Measurements from ENCODE around the gene AP1G2. TPM values are rescaled to one million over a fixed set of nuclear protein-coding genes. Genes with fewer than 3 reads are reported as not detected.

The AP1G2 gene, protein sequence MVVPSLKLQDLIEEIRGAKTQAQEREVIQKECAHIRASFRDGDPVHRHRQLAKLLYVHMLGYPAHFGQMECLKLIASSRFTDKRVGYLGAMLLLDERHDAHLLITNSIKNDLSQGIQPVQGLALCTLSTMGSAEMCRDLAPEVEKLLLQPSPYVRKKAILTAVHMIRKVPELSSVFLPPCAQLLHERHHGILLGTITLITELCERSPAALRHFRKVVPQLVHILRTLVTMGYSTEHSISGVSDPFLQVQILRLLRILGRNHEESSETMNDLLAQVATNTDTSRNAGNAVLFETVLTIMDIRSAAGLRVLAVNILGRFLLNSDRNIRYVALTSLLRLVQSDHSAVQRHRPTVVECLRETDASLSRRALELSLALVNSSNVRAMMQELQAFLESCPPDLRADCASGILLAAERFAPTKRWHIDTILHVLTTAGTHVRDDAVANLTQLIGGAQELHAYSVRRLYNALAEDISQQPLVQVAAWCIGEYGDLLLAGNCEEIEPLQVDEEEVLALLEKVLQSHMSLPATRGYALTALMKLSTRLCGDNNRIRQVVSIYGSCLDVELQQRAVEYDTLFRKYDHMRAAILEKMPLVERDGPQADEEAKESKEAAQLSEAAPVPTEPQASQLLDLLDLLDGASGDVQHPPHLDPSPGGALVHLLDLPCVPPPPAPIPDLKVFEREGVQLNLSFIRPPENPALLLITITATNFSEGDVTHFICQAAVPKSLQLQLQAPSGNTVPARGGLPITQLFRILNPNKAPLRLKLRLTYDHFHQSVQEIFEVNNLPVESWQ
- total RNA-seq: 262 and 268 TPM in 2 replicates
- long read RNA-seq, transcript AP1G2-202 (22 exons, 2,609 nt): major isoform, 12 of 72 reads
- long read RNA-seq, partial matches to known transcripts: 5 of 72 reads
- long read RNA-seq, other reads (novel, unspliced or antisense): 55 of 72 reads

DNA sequence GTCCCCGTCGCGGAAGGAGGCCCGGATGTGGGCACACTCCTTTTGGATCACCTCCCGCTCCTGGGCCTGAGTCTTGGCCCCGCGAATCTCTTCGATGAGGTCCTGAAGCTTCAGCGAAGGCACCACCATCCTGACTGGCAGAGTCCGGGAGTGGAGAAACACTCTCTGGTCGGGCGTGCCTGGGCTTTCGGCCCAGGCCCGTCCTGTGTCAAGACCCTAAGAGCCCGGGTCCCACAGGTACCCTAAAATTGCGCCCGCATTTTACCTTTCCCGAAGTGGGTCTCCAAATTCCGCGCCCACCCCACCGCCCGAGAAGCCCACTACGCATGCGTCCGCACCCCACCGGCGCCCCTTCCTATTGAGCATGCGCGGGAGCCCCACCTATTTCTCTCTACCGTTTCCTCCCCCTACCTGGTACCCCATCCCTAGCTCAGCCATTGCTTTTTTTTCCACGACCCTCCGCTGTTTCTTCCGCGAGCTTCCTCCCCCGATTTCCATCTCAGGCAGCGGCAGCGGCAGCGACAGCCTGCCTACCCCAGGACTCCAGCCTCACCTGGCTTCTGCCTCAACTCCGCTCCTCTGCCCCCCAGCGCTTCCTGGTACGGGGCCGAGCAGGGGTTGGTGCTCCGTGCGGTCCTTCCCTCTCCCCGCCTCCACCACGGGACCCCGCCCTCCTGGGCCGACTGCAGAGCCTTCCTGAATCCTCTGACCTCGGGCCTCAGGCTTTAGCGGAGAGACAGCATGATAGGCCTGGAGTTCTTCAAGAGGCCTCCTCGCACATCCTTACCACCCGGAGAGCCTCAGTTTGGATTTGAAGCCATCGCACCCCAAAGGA, at the start of gene AP1G2:
Gene AP1G2 (minus strand): TSS at position 606 of the 835 bp plus-strand sequence. CDS start 477 bp downstream, at position 129.
- Mint-ChIP-seq H3K36me3 (ENCODE audit: insufficient read depth) (peaks cover 6% of the 10 kb centered on the region), H3K9me3 (ENCODE audit: low read depth) (no peaks in the 10 kb centered on the region), H3K27ac (peak within 1 kb of the TSS; percentile 99), H3K4me3 (ENCODE audit: low read depth) (peak within 1 kb of the TSS; percentile 100), H3K4me1 (ENCODE audit: low read depth) (peaks cover 15% of the 10 kb centered on the region), H3K27me3 (peaks cover 16% of the 10 kb centered on the region)
- DNase-seq (ENCODE audit: low spot score, unreplicated experiment): peak; percentile 75
- TF ChIP-seq, protein P1, sequence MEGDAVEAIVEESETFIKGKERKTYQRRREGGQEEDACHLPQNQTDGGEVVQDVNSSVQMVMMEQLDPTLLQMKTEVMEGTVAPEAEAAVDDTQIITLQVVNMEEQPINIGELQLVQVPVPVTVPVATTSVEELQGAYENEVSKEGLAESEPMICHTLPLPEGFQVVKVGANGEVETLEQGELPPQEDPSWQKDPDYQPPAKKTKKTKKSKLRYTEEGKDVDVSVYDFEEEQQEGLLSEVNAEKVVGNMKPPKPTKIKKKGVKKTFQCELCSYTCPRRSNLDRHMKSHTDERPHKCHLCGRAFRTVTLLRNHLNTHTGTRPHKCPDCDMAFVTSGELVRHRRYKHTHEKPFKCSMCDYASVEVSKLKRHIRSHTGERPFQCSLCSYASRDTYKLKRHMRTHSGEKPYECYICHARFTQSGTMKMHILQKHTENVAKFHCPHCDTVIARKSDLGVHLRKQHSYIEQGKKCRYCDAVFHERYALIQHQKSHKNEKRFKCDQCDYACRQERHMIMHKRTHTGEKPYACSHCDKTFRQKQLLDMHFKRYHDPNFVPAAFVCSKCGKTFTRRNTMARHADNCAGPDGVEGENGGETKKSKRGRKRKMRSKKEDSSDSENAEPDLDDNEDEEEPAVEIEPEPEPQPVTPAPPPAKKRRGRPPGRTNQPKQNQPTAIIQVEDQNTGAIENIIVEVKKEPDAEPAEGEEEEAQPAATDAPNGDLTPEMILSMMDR (IDR thresholded peaks at IDR 0.05; ENCODE audit: unreplicated experiment): no peak

DNA sequence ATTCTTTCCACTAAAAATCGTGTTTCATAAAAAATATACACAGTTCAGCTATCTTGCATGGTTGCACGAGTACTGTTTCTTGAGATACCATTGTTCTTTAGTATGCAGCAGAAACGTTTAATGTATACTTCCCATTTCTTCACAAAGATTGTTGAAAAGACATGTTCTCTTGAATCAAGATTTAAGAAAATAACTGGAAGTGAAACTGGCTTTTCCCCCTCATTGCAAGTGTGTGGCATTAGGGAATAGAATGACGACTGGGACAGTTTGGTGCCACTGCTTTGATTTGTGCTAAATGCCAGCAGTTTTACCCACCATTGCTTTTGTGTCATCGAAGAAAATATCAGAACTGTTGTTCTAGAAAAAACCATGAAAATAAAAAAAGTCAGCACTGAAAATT, 48.3 kb upstream of the AP1G2 start:
- Mint-ChIP-seq H3K27ac (no peak overlapping the region), H3K27me3 (peaks cover 32% of the 10 kb centered on the region), H3K4me1 (ENCODE audit: low read depth) (peaks cover 30% of the 10 kb centered on the region), H3K36me3 (ENCODE audit: insufficient read depth) (no peaks in the 10 kb centered on the region), H3K9me3 (ENCODE audit: low read depth) (no peaks in the 10 kb centered on the region), H3K4me3 (ENCODE audit: low read depth) (no peak overlapping the region)
- DNase-seq (ENCODE audit: low spot score, unreplicated experiment): no peak
- TF ChIP-seq, protein P1 (IDR thresholded peaks at IDR 0.05; ENCODE audit: unreplicated experiment): no peak

DNA sequence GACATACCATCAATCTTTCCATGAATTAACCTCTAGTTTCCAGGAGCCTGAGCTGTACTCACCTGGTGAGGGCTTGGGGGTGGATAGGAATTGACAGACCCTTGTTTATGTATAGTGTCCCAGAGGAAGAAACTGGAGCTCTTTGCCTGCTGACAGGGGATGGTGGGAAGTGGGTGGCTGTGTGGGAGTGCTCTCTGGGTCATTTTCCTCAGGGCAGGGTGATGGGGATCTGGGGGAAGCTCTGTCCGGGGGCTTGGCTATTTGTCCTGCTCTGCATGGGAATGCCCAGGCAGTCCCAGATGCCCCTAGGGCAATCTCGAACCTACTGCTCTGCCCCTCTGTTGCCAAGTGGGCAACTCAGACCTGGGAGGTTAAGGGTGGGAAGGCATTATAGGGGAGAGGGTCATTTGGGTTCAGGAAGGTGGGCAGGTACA, 46.8 kb upstream of the AP1G2 start:
- Mint-ChIP-seq H3K27ac (peak overlapping the region; percentile 82), H3K4me3 (ENCODE audit: low read depth) (no peak overlapping the region), H3K9me3 (ENCODE audit: low read depth) (peaks cover 5% of the 10 kb centered on the region), H3K27me3 (peaks cover 31% of the 10 kb centered on the region), H3K36me3 (ENCODE audit: insufficient read depth) (no peaks in the 10 kb centered on the region), H3K4me1 (ENCODE audit: low read depth) (peaks cover 30% of the 10 kb centered on the region)
- TF ChIP-seq, protein P1 (IDR thresholded peaks at IDR 0.05; ENCODE audit: unreplicated experiment): no peak
- DNase-seq (ENCODE audit: low spot score, unreplicated experiment): no peak

DNA sequence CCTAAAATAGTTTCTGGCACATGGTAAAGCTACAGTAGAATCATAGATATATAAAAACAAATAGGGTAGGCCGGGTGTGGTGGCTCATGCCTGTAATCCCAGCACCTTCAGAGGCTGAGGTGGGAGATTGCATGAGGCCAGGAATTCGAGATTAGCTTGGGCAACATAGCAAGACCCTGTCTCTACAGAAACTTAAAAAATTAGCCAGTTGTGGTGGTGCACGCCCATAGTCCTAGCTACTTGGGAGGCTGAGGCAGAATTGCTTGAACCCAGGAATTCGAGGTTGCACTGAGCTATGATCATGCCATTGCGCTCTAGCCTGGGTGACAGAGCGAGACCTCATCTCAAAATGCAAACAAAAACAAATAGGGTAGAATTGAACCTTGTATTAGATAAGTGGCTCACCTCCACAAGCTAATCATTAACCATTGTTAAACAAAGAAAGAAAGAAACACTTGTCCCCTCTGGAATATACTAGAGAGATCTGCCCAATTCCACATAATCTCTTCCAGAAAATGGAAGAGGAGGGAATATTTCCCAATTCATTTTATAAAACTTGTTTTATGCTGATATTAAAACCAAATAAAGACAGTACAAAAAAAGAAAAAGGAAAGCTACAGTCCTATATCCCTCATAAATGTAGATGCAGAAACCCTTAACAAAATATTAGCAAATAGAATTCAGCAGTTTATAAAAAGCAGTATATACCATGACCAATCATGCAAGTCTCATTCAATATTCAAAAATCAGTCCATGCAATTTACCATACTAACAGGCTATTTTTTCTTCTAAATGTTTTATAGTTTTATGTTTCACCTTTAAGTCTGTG, 45.9 kb upstream of the AP1G2 start:
- Mint-ChIP-seq H3K4me3 (ENCODE audit: low read depth) (no peak overlapping the region), H3K4me1 (ENCODE audit: low read depth) (peaks cover 30% of the 10 kb centered on the region), H3K36me3 (ENCODE audit: insufficient read depth) (no peaks in the 10 kb centered on the region), H3K27me3 (peaks cover 34% of the 10 kb centered on the region), H3K9me3 (ENCODE audit: low read depth) (peaks cover 10% of the 10 kb centered on the region), H3K27ac (peak overlapping the region; percentile 82)
- no peak for DNase-seq (ENCODE audit: low spot score, unreplicated experiment)
- TF ChIP-seq, protein P1 (IDR thresholded peaks at IDR 0.05; ENCODE audit: unreplicated experiment): no peak
